Neuron (in vitro differentiated cells): ENCODE results near the gene CCNYL1.
"Not testable (repeated sequence)": the region's sequence is repeated elsewhere in the genome, so short reads cannot be mapped to it uniquely, and the experiment has no call there.

ENCODE experiments used
- H2AFZ ChIP-seq: one replicate; pipeline ENCODE4 v1.6.1; 2013; ENCODE audit warnings: low read depth, mild to moderate bottlenecking, inconsistent platforms, low read length, moderate library complexity
- H3K27me3 ChIP-seq: one replicate; pipeline ENCODE4 v1.6.1; 2013; ENCODE audit warnings: low read length; ENCODE audit not compliant: insufficient read depth
- H3K36me3 ChIP-seq: one replicate; pipeline ENCODE4 v1.6.1; 2013; ENCODE audit warnings: low read length; ENCODE audit not compliant: insufficient read depth
- H3K4me1 ChIP-seq: one replicate; pipeline ENCODE4 v1.6.1; 2013; ENCODE audit warnings: low read length; ENCODE audit not compliant: insufficient read depth
- H3K4me3 ChIP-seq: 2 replicates; pipeline ENCODE4 v1.5.1; 2013; ENCODE audit warnings: mild to moderate bottlenecking, low read length, moderate library complexity
- H3K9me3 ChIP-seq: one replicate; pipeline ENCODE4 v1.6.1; 2013; ENCODE audit warnings: low read length

CCNYL1 gene

GRCh38 chr2:207711750-207712530, 500 bp downstream of the CCNYL1 start:
- H3K36me3 ChIP-seq, result peaks cover 2% of the 10 kb centered on the region
- peak overlapping the region; percentile 71 for H2AFZ ChIP-seq
- H3K4me3 ChIP-seq, result peak overlapping the region; percentile 85
- H3K27me3 ChIP-seq, result no peaks in the 10 kb centered on the region
- H3K4me1 ChIP-seq, result peaks cover 5% of the 10 kb centered on the region
- no peaks in the 10 kb centered on the region for H3K9me3 ChIP-seq

DNA sequence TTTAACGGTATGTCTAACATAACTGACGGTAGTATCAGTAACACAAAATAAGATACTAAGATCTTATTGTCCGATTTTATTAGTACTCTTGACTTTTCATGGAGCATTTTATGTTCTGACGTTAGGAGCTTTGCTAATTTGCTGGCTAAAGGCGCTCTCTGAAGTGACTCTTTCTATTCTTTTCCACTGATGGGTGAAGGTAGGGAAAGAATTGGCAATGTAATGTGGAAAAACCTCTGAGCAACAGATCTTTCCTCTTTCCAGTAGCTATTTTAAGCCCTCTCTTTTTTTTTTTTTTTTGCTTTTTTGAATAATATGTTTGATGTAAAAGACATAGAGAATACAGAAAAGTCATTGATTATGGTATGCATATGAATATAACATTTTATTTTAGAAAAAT, 4.6 kb downstream of the CCNYL1 start:
- H3K9me3 ChIP-seq, result no peaks in the 10 kb centered on the region
- peaks cover 2% of the 10 kb centered on the region for H3K36me3 ChIP-seq
- no peaks in the 10 kb centered on the region for H3K27me3 ChIP-seq

DNA sequence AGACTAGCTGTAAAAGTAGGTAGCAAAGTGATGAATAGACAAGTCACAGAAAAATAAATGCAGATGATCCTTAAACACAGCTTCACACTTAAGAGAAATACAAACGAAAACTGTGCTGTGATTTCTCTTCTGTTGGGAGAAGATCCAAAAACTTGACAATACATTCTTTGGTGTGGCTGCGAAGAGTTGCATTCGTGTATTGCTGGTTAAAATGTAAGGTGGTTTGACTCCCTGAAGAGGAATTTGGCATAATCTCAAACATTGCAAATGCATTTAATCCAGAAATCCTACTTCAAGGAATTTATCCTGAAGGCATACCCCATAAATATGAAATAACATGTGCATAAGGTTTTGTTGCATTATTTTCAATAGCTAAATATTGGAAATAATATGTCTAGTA, 7.1 kb downstream of the CCNYL1 start:
- Histone ChIP-seq H3K4me3 (no peak overlapping the region), H3K4me1 (no peaks in the 10 kb centered on the region), H3K9me3 (no peaks in the 10 kb centered on the region), H3K27me3 (no peaks in the 10 kb centered on the region), H2AFZ (no peak overlapping the region), H3K36me3 (peaks cover 2% of the 10 kb centered on the region)

More for the DNA sequence above, 4.6 kb downstream of the CCNYL1 start:
- Histone ChIP-seq H3K4me1 (peaks cover 3% of the 10 kb centered on the region), H2AFZ (no peak overlapping the region), H3K4me3 (no peak overlapping the region)

GRCh38 chr2:207719008-207719407, 7.6 kb downstream of the CCNYL1 start:
- no peak overlapping the region for H2AFZ ChIP-seq
- peaks cover 2% of the 10 kb centered on the region for H3K36me3 ChIP-seq
- H3K4me3 ChIP-seq, result no peak overlapping the region
- no peaks in the 10 kb centered on the region for H3K9me3 ChIP-seq
- H3K27me3 ChIP-seq, result no peaks in the 10 kb centered on the region
- no peaks in the 10 kb centered on the region for H3K4me1 ChIP-seq

- not testable (repeated sequence) for H3K4me3 ChIP-seq, H3K4me1 ChIP-seq, H2AFZ ChIP-seq, H3K27me3 ChIP-seq, H3K36me3 ChIP-seq, H3K9me3 ChIP-seq
Measured at GRCh38 chr2:207719655-207720054, 8.2 kb downstream of the CCNYL1 start.

DNA sequence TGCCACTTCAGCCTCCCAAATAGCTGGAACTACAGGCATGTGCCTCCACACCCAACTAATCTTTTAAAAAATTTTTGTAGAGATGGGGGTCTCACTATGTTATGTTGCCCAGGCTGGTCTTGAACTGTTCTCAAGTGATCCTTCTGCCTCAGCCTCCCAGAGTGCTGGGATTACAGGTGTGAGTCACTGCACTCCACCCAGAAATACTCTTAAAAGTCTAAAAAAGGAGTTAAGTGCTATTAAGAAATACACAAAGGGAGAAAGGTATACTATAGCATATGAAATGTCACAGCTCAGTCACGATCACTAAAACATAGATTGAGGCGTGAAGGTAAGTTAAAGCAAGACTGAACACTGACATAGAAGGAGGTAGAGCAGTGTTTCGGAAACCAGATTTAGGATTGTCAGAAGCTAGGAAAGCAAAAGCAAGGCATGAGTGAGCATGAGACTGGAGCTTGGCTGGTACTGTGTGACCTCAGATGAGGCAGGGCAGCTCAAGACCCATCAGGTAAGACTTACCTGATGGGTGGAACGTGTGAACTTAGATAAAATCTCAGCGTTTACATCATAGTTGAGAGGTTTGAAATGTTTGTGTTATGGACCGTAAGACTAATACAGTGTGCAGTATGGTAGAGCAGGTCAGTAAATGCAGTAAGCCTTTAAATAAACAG, 9.2 kb downstream of the CCNYL1 start:
- H3K27me3 ChIP-seq, result no peaks in the 10 kb centered on the region
- H2AFZ ChIP-seq, result no peak overlapping the region
- no peaks in the 10 kb centered on the region for H3K9me3 ChIP-seq
- no peaks in the 10 kb centered on the region for H3K4me1 ChIP-seq
- peaks cover 4% of the 10 kb centered on the region for H3K36me3 ChIP-seq
- H3K4me3 ChIP-seq, result no peak overlapping the region

- H3K27me3 ChIP-seq, result no peaks in the 10 kb centered on the region
- peaks cover 2% of the 10 kb centered on the region for H3K36me3 ChIP-seq
- H2AFZ ChIP-seq, result no peak overlapping the region
- no peak overlapping the region for H3K4me3 ChIP-seq
- H3K9me3 ChIP-seq, result no peaks in the 10 kb centered on the region
- no peaks in the 10 kb centered on the region for H3K4me1 ChIP-seq
Measured at GRCh38 chr2:207722773-207723424, 11.5 kb downstream of the CCNYL1 start.

- H3K27me3 ChIP-seq, H3K36me3 ChIP-seq, H2AFZ ChIP-seq, H3K9me3 ChIP-seq, H3K4me3 ChIP-seq, H3K4me1 ChIP-seq: not testable (repeated sequence)
Measured at GRCh38 chr2:207723425-207723787, 12.0 kb downstream of the CCNYL1 start.

DNA sequence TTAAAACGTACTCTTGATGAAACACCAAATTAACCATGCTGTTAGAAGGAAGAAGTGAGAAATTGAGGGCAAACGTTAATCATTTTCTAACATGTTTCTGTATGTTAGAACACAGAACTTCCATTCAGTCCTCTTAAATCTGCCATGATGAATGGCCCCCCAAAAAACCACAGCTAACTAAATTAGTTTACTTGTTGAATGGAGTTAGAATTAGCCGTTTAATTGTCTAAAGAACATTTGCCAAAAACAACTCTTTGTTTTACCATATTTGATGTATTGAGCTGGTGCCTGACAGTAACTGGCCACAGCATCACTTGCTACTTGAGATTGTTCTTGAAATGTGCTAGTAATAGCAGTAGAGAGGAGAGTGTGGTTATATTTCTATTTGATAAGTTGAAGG, 12.7 kb downstream of the CCNYL1 start:
- H3K9me3 ChIP-seq, result no peaks in the 10 kb centered on the region
- no peaks in the 10 kb centered on the region for H3K27me3 ChIP-seq
- peaks cover 2% of the 10 kb centered on the region for H3K36me3 ChIP-seq
- no peak overlapping the region for H3K4me3 ChIP-seq
- no peaks in the 10 kb centered on the region for H3K4me1 ChIP-seq
- no peak overlapping the region for H2AFZ ChIP-seq

GRCh38 chr2:207725873-207726578, 14.6 kb downstream of the CCNYL1 start:
- Histone ChIP-seq H3K9me3 (no peaks in the 10 kb centered on the region), H3K36me3 (peaks cover 7% of the 10 kb centered on the region), H2AFZ (no peak overlapping the region), H3K4me1 (no peaks in the 10 kb centered on the region), H3K27me3 (no peaks in the 10 kb centered on the region), H3K4me3 (no peak overlapping the region)

DNA sequence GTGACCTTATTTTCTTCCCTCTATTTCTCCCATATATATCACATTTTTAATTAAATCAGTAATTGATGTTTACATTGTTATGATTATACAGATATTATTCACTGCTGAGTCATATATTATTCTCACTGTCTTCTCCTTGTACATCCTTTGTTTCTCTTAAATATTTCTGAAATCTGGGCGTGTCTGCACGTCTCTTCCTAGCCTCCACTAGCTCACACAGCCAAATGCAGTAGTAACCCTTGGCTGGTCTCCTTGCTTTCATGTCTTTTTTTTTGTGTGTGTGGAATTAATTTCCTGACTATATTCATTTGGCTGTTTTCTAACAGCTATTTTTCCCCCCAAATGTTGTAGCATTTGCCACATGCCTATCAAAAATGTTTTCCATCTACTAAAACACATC, 15.8 kb downstream of the CCNYL1 start:
- no peaks in the 10 kb centered on the region for H3K27me3 ChIP-seq
- H3K4me3 ChIP-seq, result no peak overlapping the region
- H3K9me3 ChIP-seq, result no peaks in the 10 kb centered on the region
- H3K36me3 ChIP-seq, result peaks cover 7% of the 10 kb centered on the region
- no peak overlapping the region for H2AFZ ChIP-seq
- no peaks in the 10 kb centered on the region for H3K4me1 ChIP-seq

DNA sequence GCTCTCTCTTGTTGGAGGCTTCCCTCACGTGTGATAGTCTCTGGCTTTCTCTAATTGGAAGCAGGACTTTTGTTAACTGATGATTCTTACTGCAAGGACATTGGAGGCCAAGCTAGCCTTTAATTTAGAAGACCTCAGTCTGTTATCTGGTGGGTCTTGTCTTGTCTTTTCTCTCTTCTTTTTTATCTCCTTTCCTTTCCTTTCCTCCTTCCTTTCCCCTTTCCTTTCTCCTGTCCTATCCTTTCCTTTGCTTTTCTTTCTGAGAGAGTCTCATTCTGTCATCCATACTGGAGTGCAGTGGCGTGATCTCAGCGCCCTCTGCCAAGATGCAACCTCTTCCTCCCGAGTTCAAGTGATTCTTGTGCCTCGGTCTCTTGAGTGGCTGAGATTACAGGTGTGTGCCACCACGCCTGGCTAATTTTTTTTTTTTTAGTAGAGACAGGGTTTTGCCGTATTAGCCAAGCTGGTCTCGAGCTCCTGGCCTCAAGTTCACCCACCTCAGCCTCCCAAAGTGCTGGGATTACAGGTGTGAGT, 18.1 kb downstream of the CCNYL1 start:
- no peaks in the 10 kb centered on the region for H3K9me3 ChIP-seq
- peaks cover 10% of the 10 kb centered on the region for H3K36me3 ChIP-seq
- H3K4me1 ChIP-seq, result no peaks in the 10 kb centered on the region
- no peak overlapping the region for H2AFZ ChIP-seq
- H3K4me3 ChIP-seq, result no peak overlapping the region
- no peaks in the 10 kb centered on the region for H3K27me3 ChIP-seq

GRCh38 chr2:207731138-207731537, 19.7 kb downstream of the CCNYL1 start:
- Histone ChIP-seq H3K4me3 (no peak overlapping the region), H3K36me3 (peaks cover 12% of the 10 kb centered on the region), H3K27me3 (no peaks in the 10 kb centered on the region), H3K4me1 (no peaks in the 10 kb centered on the region), H3K9me3 (no peaks in the 10 kb centered on the region), H2AFZ (no peak overlapping the region)
